ENCODE data around the gene RASGRP1.

RASGRP1 gene

DNA sequence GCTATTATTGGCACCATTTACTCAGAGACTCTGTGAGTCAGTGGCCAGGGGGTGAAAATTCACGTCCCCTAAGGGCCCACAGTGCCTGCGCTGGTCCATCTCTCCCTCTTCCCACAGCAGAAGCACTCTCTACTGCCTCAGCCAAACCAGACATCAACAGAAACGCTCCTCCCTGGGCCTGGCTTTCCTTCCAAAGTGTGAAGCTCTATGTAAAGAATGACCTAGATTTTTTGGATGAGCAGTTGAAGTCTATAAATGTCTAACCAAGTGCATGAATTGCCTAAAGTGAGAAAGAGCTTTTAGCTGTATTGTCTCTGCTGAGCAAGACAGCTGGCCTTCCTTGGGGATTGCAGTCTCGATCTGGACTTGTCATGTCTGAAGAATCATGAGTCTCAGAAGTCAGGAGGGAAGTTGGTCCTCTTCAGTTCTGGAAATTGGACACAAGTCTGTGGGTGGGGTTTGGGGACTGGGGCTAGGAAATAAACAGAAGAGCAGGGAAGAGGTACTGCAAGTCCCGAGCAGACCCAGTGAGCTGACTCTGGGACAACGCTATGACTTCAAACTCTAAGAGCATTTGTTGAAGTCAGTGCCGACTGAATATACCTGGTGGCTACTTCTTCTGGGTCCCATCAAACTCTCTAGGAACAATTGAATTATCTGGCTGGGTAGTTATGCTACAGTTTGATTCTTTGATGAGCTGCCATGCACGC is 29.0 kb downstream of the RASGRP1 start:
- no peak for DNase-seq

GRCh38 chr15:38534691-38535090 is 29.9 kb downstream of the RASGRP1 start:
- no peak for DNase-seq

DNA sequence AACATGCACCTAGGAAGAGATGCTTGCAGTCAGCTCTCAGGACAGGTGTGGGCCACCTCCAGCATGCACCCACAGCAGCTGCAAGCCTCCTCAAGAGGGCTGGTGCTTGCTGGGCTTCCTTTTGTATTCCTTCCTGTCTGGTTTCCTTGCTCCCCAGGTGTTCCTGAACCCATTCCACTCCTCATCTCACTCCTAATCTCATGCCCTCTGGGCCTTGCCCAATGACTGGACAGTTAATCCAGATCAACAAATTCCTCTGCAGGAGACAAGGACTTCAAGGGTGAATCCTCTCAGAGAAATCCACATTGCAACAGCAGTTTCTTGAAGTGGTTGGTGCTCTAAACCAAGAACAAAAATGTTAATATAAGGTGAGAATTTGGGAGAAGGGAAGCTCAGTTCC is 30.7 kb downstream of the RASGRP1 start:
- DNase-seq = no peak

GRCh38 chr15:38533416-38533915 is 31.1 kb downstream of the RASGRP1 start:
- DNase-seq = no peak

DNA sequence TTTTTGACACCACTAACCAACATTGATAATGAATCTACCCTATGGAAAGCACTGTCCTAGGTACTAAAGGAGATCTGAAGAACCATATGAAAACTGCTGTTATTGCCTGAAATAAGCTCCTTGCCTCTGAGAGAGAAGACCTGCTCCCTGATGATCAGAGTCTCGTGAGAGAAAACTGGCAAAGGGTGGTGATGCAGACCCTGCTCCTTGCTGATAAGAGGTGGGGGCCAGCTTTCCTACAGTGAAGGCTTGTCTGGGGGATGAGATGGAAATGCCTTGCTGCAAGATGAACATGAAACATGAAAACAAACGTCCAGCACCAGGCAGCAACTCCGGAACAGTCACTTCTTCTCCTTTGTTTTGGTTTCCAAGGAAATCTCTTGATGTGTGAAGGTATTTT is 31.9 kb downstream of the RASGRP1 start:
- no peak for DNase-seq

DNA sequence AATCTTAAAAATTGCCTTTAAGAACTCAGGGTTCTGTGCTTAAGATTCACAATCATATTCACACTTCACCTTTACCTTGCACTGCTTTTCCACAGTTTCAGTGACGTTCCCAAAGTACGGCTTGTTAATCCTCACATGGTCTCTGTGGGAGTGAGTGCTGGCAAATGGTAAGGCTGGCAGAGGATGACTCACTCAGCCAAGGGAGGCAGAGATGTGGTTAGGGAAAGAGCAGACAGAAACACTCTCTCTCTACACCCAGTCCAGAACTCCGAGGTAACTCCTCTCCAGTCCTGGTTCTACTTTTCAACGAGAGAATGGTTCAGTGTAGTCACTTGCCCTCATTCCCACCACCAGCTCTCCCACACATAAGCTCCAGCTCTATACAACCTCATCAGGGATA is 33.1 kb downstream of the RASGRP1 start:
- DNase-seq = no peak

DNA sequence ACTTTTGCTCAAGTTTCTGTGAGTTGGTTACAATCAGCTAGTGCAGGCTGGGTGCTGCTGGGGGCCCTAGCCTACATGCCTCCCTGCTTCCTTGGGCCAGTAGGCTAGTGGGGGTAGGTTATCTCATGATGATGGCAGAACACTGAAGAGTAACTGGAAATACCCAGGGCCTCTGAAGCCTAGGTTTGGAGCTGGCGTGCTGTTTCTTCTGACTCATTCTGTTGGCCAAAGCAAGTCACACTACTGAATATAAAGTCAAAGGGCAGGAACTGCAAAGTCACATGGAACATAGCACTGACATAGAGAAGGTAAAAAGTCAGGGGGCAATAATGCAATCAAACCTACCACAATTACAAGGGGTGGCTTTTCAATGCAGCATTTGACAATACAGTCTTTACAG is 34.5 kb downstream of the RASGRP1 start:
- peak; percentile 71 for DNase-seq

DNA sequence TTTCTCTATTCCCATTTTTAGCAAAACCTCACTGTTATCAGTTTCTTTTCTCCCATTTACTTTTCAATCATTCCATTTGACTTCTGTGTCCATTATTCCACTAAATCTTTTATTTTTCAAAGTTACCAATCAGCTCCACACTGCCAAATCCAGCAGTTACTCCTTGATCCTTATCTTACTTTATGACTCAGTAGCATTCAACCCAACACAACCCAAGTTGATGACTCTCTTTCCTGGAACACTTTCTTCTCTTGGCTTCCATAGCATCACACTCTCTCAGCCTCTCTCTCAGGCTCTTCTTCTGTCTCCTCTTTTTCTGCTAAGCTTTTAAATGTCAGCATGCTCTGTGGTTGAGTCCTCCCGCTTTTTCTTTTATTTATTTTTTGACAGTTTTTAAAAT is 36.3 kb downstream of the RASGRP1 start:
- DNase-seq = no peak

GRCh38 chr15:38526158-38526557 is 38.5 kb downstream of the RASGRP1 start:
- no peak for DNase-seq

GRCh38 chr15:38525489-38525888 is 39.1 kb downstream of the RASGRP1 start:
- DNase-seq = no peak

- peak; percentile 31 for DNase-seq
Observed at GRCh38 chr15:38524156-38524555, 40.5 kb downstream of the RASGRP1 start.

DNA sequence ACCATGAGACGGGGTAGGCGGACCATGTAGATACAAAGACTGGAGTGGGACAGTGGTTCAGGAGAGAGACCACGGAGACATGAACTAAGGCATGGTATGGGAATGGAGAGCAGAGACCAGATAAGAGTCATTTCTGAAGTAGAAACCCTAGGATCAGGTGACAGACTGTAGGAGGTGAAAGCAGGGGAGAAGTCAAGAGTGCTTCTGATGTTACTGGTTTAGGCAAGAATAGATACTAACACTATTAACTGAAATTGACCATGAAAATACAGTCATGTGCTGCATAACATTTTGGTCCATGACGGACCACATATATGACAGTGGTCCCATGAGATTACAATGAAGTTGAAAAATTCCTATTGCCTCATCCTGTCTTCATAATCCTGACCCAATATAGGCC is 41.7 kb downstream of the RASGRP1 start:
- peak; percentile 19 for DNase-seq

- no peak for DNase-seq
Observed at GRCh38 chr15:38521316-38521715, 43.3 kb downstream of the RASGRP1 start.

DNA sequence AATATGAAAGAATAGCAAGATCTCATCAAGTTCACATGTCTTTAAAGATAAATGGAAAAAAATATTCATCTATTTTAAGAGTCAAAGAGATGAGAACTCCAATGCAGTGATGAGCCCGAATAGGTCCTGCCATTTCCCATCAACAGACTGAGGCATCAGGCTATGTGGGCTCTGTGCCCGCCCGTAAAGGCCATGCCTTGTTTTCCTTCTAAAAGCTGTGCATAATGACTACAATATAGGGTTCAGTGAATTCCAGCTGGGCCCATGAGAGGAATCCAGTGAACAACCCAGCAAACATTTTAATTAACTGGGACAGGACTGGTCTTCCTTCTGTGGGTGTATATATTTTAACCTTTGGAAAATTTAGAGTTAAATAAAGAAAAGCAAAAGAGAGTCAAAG is 44.6 kb downstream of the RASGRP1 start:
- DNase-seq = no peak

DNA sequence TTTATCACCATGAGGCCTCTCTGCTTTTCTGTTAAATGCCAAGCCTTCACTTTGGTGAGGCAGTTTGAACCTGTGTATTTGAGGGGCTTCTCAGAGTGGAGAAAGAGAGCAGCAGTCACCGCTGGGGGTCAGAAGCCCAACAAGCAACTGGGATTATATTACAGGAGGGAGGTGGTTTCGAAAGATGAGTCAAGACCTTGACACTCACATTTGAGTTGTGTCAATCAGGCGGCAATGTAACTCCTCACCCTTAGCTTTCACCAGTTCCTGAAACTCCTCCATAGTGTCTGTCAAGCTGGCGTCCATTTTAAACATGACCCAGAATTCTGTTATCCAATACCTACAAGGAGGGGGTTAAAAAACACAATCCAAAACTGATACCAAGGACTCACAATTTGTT is 46.5 kb downstream of the RASGRP1 start:
- DNase-seq = no peak

- no peak for DNase-seq
Observed at GRCh38 chr15:38517312-38517975, 47.2 kb downstream of the RASGRP1 start.

DNA sequence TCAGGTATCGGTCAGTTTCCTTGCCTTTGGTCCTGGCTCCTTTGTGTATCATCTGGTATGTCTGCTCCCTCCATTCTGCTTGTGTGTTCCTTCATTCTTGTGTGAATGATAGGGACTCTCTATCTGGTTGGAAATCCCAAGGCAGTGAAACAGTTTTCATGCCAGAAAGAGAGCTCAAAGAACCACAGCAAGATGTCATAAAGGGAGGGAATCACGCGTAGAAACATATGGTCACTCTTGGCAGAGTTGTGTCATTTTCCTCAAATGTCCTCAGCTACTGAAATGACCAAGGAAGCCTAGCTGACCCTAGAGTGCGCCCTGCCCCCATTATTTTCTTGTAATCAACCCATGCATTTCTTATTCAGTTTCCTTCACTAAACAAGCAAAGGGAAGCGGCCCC is 48.0 kb downstream of the RASGRP1 start:
- DNase-seq = no peak

DNA sequence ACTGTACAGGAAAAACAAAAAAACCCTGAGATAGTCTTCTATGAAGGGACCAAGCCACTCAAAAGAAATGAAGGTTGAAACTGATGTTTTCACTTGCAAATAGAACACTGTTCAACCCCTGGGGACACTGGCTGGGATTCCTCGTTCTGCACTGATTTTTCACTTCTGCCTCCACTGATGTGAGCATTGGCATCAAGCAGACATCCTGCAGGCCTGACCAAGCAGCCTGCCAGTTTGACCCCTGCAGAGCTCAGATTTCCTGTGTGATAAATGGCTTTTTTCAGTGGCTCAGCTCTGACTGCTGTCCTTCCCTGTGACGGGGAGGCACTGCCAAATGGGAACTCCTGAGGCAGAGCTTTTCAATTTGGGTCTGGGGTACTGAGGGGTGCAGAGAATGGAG is 50.0 kb downstream of the RASGRP1 start:
- no peak for DNase-seq

DNA sequence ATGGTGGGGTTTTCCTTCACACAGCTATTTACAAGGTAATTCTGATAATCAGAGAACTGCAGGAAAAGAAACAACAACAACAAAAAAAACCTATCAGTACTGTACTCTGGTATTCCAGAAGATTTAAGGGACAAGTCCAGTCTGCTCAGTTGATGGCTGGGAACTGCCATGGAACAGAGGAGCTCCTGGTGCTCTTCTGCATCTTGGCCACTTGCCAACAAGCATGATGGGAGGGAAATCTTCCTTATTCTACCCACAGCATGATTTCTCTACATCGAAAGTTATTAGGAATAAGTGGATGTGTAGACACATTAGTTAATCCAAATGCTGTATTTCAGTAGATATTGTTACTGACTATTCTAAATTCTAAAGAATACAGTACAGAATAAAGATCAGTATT is 51.7 kb downstream of the RASGRP1 start:
- no peak for DNase-seq

DNA sequence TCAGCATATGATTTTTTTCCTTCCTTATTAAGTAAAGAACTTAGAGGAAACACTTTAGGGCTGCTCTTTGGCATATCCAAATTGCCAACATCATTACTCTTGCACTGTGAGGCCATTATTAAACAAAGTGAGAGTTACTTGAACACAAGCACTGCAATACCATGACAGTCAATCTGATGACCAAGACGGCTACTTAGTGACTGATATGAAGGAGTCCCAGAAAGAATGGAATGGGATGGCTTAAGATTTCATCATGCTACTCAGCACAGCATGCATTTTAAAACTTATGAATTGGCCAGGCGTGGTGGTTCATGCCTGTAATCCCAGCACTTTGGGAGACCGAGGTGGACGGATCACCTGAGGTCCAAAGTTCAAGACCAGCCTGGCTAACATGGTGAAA is 55.5 kb downstream of the RASGRP1 start:
- DNase-seq = peak; percentile 17

DNA sequence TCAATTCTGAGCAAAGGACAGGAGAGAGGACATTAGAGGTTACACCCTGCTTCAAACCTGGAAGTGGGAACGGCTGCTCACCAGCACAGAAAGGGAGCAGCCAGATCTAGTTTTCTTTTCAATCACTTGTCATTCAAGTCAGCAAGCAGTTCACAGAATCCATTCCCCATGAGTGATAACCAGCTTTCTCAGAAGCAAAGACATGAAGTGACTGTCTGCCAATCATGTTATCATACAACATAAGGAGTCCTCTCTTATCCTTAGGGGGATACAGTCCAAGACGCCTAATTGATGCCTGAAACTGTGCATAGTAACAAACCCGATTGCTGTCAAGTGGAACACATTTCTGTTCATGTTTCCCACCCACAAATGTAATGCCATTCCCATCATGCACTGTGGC is 56.0 kb downstream of the RASGRP1 start:
- DNase-seq = peak; percentile 81

DNA sequence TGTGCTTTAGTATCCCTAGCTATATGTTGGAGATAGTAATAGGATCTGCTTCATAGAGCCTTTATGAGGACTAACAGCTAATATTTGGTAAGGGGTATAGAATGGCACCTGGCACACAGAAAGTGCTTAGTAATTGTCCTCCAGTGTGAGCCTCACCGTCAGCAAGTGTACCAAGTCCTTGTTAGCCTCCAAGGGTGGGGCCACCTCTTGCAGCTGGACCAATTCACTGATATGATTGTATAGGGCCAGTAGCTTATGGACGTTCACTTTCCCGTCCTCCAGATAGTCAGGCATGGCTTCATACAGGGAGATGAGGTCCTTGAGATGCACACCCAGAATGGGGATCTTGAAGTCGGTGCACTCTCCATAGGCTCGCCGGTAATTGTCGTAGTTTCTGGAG is 57.0 kb downstream of the RASGRP1 start:
- no peak for DNase-seq

DNA sequence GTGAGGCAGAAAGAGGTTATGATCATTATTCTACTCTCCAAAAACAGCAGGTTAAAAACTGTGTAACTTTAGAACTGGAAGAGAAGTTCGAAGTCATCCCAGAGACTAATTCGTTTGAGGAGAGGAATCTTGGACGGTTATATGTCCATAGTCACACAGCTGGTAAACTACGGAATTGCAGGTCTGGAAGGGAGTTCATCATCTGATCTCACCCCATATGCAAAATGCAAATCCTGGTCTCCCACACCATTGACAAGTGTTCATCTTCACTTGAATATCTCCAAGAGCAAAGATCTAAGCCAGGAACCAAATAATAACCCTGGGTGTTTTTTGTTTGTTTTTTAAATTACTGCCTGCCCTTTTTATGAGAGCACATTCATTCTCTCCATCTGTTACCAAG is 57.6 kb downstream of the RASGRP1 start:
- DNase-seq = no peak

- no peak for DNase-seq
Observed at GRCh38 chr15:38504680-38505467, 59.7 kb downstream of the RASGRP1 start.

Data from activated CD4-positive, alpha-beta T cell treated with anti-CD3 and anti-CD28 coated beads, Interleukin-10, Interleukin-2, amounts not matched to agents 100 ng/mL and 50 ng/mL, durations not matched to agents 16 hours and 8 hours (primary cell).